GM21423 (cell line): ENCODE results near the gene ARHGAP15.
A peak's percentile ranks its signal among the peaks of the same experiment; 100 is the strongest.

Experiments
- ATAC-seq: cut with Tn5 transposase; IDR thresholded peaks from one replicate; pipeline ENCODE4 v1.9.1; 2021; ENCODE audit warnings: mild to moderate bottlenecking, moderate library complexity; ENCODE audit not compliant: unreplicated experiment

The ARHGAP15 gene

GRCh38 chr2:143383016-143383415, 253.8 kb downstream of the ARHGAP15 start:
- ATAC-seq, result no peak

- ATAC-seq, result no peak
These were observed 254.9 kb downstream of the ARHGAP15 start for GRCh38 chr2:143384111-143384510.

DNA sequence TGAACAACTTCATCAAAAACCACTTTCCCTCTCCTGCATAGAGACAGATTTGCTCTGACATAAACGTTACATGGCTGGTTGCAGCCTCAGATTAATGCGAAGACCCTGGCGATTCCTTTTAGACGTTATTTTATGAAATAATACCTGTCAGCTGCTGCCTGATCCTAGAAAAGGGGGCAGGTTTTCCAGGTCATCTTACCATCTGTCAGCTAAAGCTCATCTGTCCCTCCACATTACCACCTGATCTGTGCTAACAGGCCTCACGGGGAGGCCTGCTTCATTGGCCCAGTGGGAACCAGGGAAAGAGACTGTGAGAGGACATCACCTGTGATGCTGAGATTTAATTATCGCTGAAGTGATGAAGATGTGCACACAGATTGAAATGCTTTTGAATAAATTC, 261.0 kb downstream of the ARHGAP15 start:
- ATAC-seq, result no peak

- ATAC-seq, result no peak
These were observed 263.1 kb downstream of the ARHGAP15 start for GRCh38 chr2:143392358-143392757.

- no peak for ATAC-seq
These were observed 264.8 kb downstream of the ARHGAP15 start for GRCh38 chr2:143394062-143394461.

- ATAC-seq, result peak; percentile 59
These were observed 268.8 kb downstream of the ARHGAP15 start for GRCh38 chr2:143397884-143398614.

- no peak for ATAC-seq
These were observed 269.6 kb downstream of the ARHGAP15 start for GRCh38 chr2:143398781-143399180.

DNA sequence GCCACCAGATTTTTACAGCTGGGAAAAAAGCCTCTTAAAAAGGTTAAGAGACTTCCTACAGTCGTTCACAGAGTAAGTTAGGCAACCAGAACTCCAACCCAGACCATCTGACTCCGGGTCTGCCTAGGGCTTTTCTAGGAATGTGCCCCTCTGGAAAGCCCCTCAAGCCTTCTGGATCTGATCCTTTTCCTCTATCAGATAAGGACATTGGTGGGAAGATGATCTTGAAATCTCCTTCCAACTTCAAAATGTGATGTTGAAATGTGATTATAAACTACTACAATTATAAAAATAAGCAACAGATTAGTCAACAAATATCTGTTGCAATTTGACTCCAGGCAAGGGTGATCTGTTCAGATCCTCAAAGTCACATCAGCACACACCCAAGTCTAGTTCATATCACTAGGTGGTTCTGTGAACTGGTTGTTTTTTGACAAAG, 270.4 kb downstream of the ARHGAP15 start:
- ATAC-seq, result no peak

DNA sequence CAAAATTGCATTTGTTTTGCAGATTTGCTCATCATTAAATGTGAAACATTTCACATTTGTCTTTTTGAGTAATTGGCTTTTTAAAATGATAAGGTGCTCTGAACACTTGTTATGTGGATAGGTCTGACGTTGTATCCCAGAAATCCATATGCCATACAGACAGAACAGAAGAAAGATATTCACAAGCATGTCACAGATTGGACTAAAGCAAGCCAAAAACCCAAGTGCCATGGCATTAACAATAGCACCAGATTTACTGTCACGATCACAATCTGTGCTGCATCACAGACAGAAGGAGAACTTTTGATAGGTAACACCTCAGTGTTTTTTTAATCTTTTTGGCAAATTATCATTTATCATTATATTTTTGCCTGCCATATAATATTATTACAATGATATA, 272.6 kb downstream of the ARHGAP15 start:
- no peak for ATAC-seq

DNA sequence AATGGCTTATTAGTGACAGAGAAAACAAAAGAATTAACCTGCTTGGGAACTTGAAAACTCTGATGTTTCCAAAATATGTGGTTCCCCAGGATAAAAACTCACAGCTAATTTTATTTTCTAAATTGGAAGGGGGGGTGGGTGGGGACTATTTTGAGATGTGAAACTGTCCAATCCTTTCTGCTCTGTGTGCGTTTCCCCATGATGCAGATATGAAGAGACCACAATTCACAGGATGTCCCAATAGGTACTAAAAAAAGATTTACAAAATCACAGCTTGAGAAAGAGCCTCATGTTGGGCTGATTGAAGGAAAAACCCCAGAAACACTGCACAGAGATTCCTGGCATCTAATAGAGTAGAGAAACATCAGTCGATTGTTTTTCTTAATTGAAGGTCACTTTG, 273.2 kb downstream of the ARHGAP15 start:
- no peak for ATAC-seq

- ATAC-seq, result no peak
These were observed 281.1 kb downstream of the ARHGAP15 start for GRCh38 chr2:143410082-143410897.

- no peak for ATAC-seq
These were observed 286.4 kb downstream of the ARHGAP15 start for GRCh38 chr2:143415571-143415970.

DNA sequence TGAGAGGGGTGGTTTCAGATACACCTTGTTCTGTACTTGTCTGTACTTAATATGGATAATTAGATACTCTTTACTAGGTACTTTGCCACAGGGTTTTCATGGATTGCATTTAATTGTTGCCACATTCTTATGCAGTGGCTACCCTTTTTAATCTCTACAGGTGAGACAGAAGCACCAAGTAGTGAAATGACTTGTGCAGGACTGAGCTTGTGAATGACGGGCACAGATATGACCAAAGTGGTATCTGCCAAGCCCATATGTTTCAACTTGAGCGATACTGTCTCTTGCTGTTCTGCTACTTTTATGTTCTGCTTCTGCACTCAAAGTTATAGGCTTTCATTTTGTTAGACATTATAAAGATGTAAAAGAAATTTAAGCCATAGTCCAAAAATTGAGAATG, 288.2 kb downstream of the ARHGAP15 start:
- no peak for ATAC-seq

- no peak for ATAC-seq
These were observed 291.1 kb downstream of the ARHGAP15 start for GRCh38 chr2:143420313-143420712.

- peak; percentile 95 for ATAC-seq
These were observed 293.5 kb downstream of the ARHGAP15 start for GRCh38 chr2:143422681-143423080.

GRCh38 chr2:143425896-143426295, 296.7 kb downstream of the ARHGAP15 start:
- ATAC-seq, result no peak

GRCh38 chr2:143426296-143426695, 297.1 kb downstream of the ARHGAP15 start:
- ATAC-seq, result no peak

GRCh38 chr2:143428700-143429099, 299.5 kb downstream of the ARHGAP15 start:
- ATAC-seq, result no peak

- no peak for ATAC-seq
These were observed 300.9 kb downstream of the ARHGAP15 start for GRCh38 chr2:143429932-143430679.

GRCh38 chr2:143431316-143431715, 302.1 kb downstream of the ARHGAP15 start:
- no peak for ATAC-seq

GRCh38 chr2:143433251-143433650, 304.0 kb downstream of the ARHGAP15 start:
- ATAC-seq, result no peak
